GM12878 (cell line): ENCODE data around the gene ZBTB24. TPM values are rescaled to one million over a fixed set of nuclear protein-coding genes. Genes with fewer than 3 reads are reported as not detected.

Source experiments
- ATAC-seq: fragments of 200-7000 bp; cut with Tn5 transposase; 3 replicates; pipeline ENCODE4 v1.9.1; 2020; ENCODE audit warnings: mild to moderate bottlenecking, moderate library complexity
- BruUV-seq: library from RNA; stranded (reverse); fragments of 400-500 nt; replicated peaks from 2 replicates; lab custom pipeline; 2021; lab: Mats Ljungman, UMichigan
- CTCF ChIA-PET: fragments of 300-600 bp; sonication (Branson Sonifier 250); formaldehyde crosslinking; extraction: SDS; loops from one replicate; lab custom pipeline; 2021; ENCODE audit warnings: inconsistent platforms; lab: Yijun Ruan, JAX
- POLR2A ChIA-PET: fragments of 350-600 bp; formaldehyde crosslinking; extraction: SDS; loops from one replicate; lab custom pipeline; 2021; ENCODE audit warnings: inconsistent platforms; lab: Charles Lee
- RAD21 ChIA-PET: fragments of 300-600 bp; sonication (Branson Sonifier 250); formaldehyde crosslinking; loops from one replicate; lab custom pipeline; 2023; ENCODE audit warnings: antibody characterized with exemption; ENCODE audit not compliant: unreplicated experiment; lab: Charles Lee
- SMC1A ChIA-PET: fragments of 300-600 bp; sonication (Branson Sonifier 250); formaldehyde crosslinking; loops from one replicate; lab custom pipeline; 2023; ENCODE audit not compliant: unreplicated experiment, uncharacterized antibody; lab: Charles Lee
- DNase-seq: peaks from one replicate; pipeline ENCODE4 v3.0.0-alpha.2; 2011; ENCODE audit warnings: low read depth, low spot score
- FAIRE-seq: peaks from 3 replicates; lab custom pipeline; 2011; peaks lifted over from hg19 to GRCh38; lab: Jason Lieb, UNC
- H2AFZ ChIP-seq: 2 replicates; pipeline ENCODE4 v1.6.0; 2011; ENCODE audit warnings: low read depth, low read length, control low read depth; ENCODE audit not compliant: control insufficient read depth
- H3K27ac ChIP-seq: 2 replicates; pipeline ENCODE4 v1.5.1; 2011; ENCODE audit warnings: control low read depth; ENCODE audit not compliant: control insufficient read depth, insufficient read depth
- H3K27me3 ChIP-seq, 2 experiments: replicated peaks in 1 of 2; 2 replicates each; pipeline versions ENCODE4 v1.6.0 to v1.6.1; 2011; ENCODE audit warnings: low read length in 1 of 2; ENCODE audit not compliant: control insufficient read depth in 2 of 2, insufficient read depth in 2 of 2
- H3K36me3 ChIP-seq, 2 experiments: 2 replicates each; pipeline ENCODE4 v1.5.1; 2011; ENCODE audit warnings: low read length in 1 of 2; ENCODE audit not compliant: control insufficient read depth in 2 of 2, insufficient read depth in 2 of 2
- H3K4me1 ChIP-seq: 2 replicates; pipeline ENCODE4 v1.6.1; 2011; ENCODE audit warnings: mild to moderate bottlenecking, low read length, moderate library complexity, mixed read lengths; ENCODE audit not compliant: control insufficient read depth, insufficient read depth
- H3K4me2 ChIP-seq: 2 replicates; pipeline ENCODE4 v1.6.0; 2011; ENCODE audit warnings: control low read depth; ENCODE audit not compliant: control insufficient read depth, insufficient read depth
- H3K4me3 ChIP-seq: fragments of 200-600 bp; sonication (generic); 2 replicates; pipeline ENCODE4 v1.5.1; 2016
- H3K79me2 ChIP-seq: 2 replicates; pipeline ENCODE4 v1.6.0; 2011; ENCODE audit warnings: low read length; ENCODE audit not compliant: control insufficient read depth, insufficient read depth
- H3K9ac ChIP-seq: 2 replicates; pipeline ENCODE4 v1.8.0; 2011; ENCODE audit warnings: low read length, control low read depth, mixed read lengths; ENCODE audit not compliant: control insufficient read depth, insufficient read depth
- H3K9me3 ChIP-seq: replicated peaks from 3 replicates; pipeline ENCODE4 v1.5.1; 2011; ENCODE audit warnings: mild to moderate bottlenecking, low read length; ENCODE audit not compliant: control insufficient read depth, insufficient read depth
- H4K20me1 ChIP-seq: 2 replicates; pipeline ENCODE4 v1.6.0; 2011; ENCODE audit not compliant: control insufficient read depth, insufficient read depth
- E2F8 ChIP-seq: fragments of 450-650 bp; IDR thresholded peaks from 2 replicates; pipeline ENCODE4 v1.6.1; 2018; ENCODE audit warnings: mild to moderate bottlenecking, low read depth, moderate library complexity; ENCODE audit not compliant: partially characterized antibody
- GATAD2B ChIP-seq: fragments of 450-650 bp; conservative IDR thresholded peaks from 2 replicates; pipeline ENCODE4 v1.6.1; 2017; ENCODE audit warnings: low read depth, mild to moderate bottlenecking, moderate library complexity
- HDGF ChIP-seq: fragments of 450-650 bp; IDR thresholded peaks from 2 replicates; pipeline ENCODE4 v1.6.1; 2016; ENCODE audit warnings: antibody characterized with exemption
- IKZF1 ChIP-seq: fragments of 450-650 bp; conservative IDR thresholded peaks from 2 replicates; pipeline ENCODE4 v1.6.1; 2017; ENCODE audit warnings: antibody characterized with exemption, mild to moderate bottlenecking
- NFYB ChIP-seq: IDR thresholded peaks from 2 replicates; pipeline ENCODE4 v1.6.1; 2011; ENCODE audit warnings: low read depth, mild to moderate bottlenecking, low read length, improper control_type of control experiment, moderate library complexity; ENCODE audit not compliant: insufficient read depth
- RBBP5 ChIP-seq: fragments of 200-600 bp; sonication (generic); conservative IDR thresholded peaks from 2 replicates; pipeline ENCODE4 v1.6.1; 2016
- WGBS: methylation state at CpG from one replicate; pipeline ENCODE4 v1.1.6; 2016; ENCODE audit warnings: low lambda C conversion rate; ENCODE audit not compliant: insufficient replicate concordance, insufficient coverage; ENCODE audit errors: missing lambda C conversion rate; 5-methylcytosine and 5-hydroxymethylcytosine counted together
- in situ Hi-C: fragments of 300-500 bp; cut with MboI; formaldehyde crosslinking; loops from 9 replicates; pipeline ENCODE4 v1.14.3; 2018; ENCODE audit warnings: mixed read lengths
- intact Hi-C: fragments of 100-400 bp; cut with micrococcal nuclease; formaldehyde crosslinking; loops from one replicate; pipeline ENCODE4 v1.14.2; 2022; ENCODE audit not compliant: unreplicated experiment
- polyA plus RNA-seq, 11 experiments: library from polyadenylated mRNA; depleted of rRNA in 4 of 11; unstranded in 6 of 11; stranded (reverse) in 5 of 11; fragments of >200 nt; fragmentation: Nextera tagmentation in 4 of 11; fragmentation: Illumina TruSeq in 1 of 11; extraction: Ambion mirVana in 4 of 11; extraction: Trizol in 1 of 11; gene quantifications; 1 replicate in 1 of 11; 2 replicates in 10 of 11; pipeline versions ENCODE4 v1.2.1 to v1.2.3, GENCODE V29; 2011 to 2016; ENCODE audit warnings: inconsistent platforms in 2 of 11, missing spikeins in 2 of 11, low read depth in 1 of 11
- total RNA-seq, 4 experiments: library from RNA; depleted of rRNA in 3 of 4; stranded (reverse); fragments of >200 nt in 3 of 4; fragmentation: Illumina TruSeq in 1 of 4; extraction: Trizol in 1 of 4; gene quantifications; 2 replicates each; pipeline versions ENCODE4 v1.2.1 to v1.2.3, GENCODE V29; 2013 to 2021

Gene ZBTB24
- total and polyA plus RNA-seq, 10 of the 15 experiments (the other 5 are each of a cell fraction or from before 2014, with no cell fraction given), result 2.9 to 17.7 (median 8.5) TPM

- Histone ChIP-seq H3K36me3 (peaks cover 3 to 10% of the 10 kb centered on the region in 2 experiments; a peak in 3 of 4 replicates), H2AFZ (0 out of 2 replicates have a peak overlapping the region, but pooled peaks have one; percentile 37), H3K4me3 (peak overlapping the region; percentile 89), H3K27ac (peak overlapping the region; percentile 98), H4K20me1 (no peaks in the 10 kb centered on the region), H3K27me3 (no peaks in the 10 kb centered on the region), H3K9me3 (no peaks in the 10 kb centered on the region), H3K4me2 (peak overlapping the region; percentile 98), H3K79me2 (peaks cover 48% of the 10 kb centered on the region), H3K4me1 (peaks cover 48% of the 10 kb centered on the region), H3K9ac (peak overlapping the region; percentile 91)
- intact Hi-C loops (no loop called here), in situ Hi-C loops (no loop called here)
- ChIA-PET SMC1A (interaction anchor here (1.1 to 10.1 kb wide), 6 partner anchors 11 to 71 kb away, joined by 3 to 148 read pairs (median 6); partner anchors contain the start of genes CD164, PPIL6, SMPD2 and ZBTB24), CTCF (interaction anchor here (0.7 to 3.9 kb wide), 7 partner anchors 11 to 369 kb away, joined by 3 to 30 read pairs (median 7); no protein-coding TSS in a partner anchor), POLR2A (interaction anchor here (0.5 to 13.1 kb wide), 4 partner anchors 11 to 60 kb away, joined by 5 to 132 read pairs (median 40); partner anchors contain the start of genes PPIL6, SMPD2 and ZBTB24), RAD21 (interaction anchor here (0.6 to 10.1 kb wide), 8 partner anchors 9 to 77 kb away, joined by 3 to 97 read pairs (median 4); partner anchors contain the start of genes CD164, PPIL6, SMPD2 and ZBTB24)
- TF ChIP-seq E2F8 (no peak), GATAD2B (no peak), RBBP5 (no peak), IKZF1 (peak; percentile 13; the same call in 1 of the 2 replicates), HDGF (peak; percentile 37; the same call in 1 of the 2 replicates), NFYB (no peak)
- FAIRE-seq (no peak), DNase-seq (no peak), ATAC-seq (no peak)
- BruUV-seq, result no TSS peak
- WGBS, result 69% methylated on average over 22 of the region's 27 CpGs
These were observed 29.2 kb downstream of the ZBTB24 start for GRCh38 chr6:109453594-109454495.
